Prostate gland (tissue), 2 donors: ENCODE measurements around the gene PDZD4. TPM values are rescaled to one million over a fixed set of nuclear protein-coding genes. Genes with fewer than 3 reads are reported as not detected.

Experiments
- DNase-seq: peaks from one replicate; pipeline ENCODE4 v3.0.0-alpha.2; 2019; ENCODE audit warnings: low spot score
- H3K27ac ChIP-seq, 2 donors: fragments of 200-600 bp; sonication (generic); 2 replicates each; pipeline ENCODE4 v1.5.1; 2017 to 2019
- H3K27me3 ChIP-seq: fragments of 200-600 bp; sonication (generic); replicated peaks from 2 replicates; pipeline ENCODE4 v1.5.1; 2019; ENCODE audit not compliant: insufficient read depth
- H3K36me3 ChIP-seq, 2 donors: fragments of 200-600 bp; sonication (generic); 1 replicate in 1 of 2; 2 replicates in 1 of 2; pipeline versions ENCODE4 v1.5.1 to v1.8.1; 2017 to 2019
- H3K4me1 ChIP-seq: fragments of 200-600 bp; sonication (generic); replicated peaks from 2 replicates; pipeline ENCODE4 v1.5.1; 2019
- H3K4me3 ChIP-seq, 2 donors: fragments of 200-600 bp; sonication (generic); 2 replicates each; pipeline ENCODE4 v1.5.1; 2017 to 2019
- H3K9me3 ChIP-seq: fragments of 200-600 bp; sonication (generic); 2 replicates; pipeline ENCODE4 v1.5.1; 2017
- CTCF ChIP-seq, 4 experiments: fragments of 200-600 bp in 2 of 4; fragments of 450-650 bp in 2 of 4; sonication (generic) in 2 of 4; IDR thresholded peaks; 1 replicate in 3 of 4; 2 replicates in 1 of 4; pipeline ENCODE4 v1.5.1; 2016 to 2019; ENCODE audit warnings: antibody characterized with exemption in 4 of 4, mild to moderate bottlenecking in 2 of 4, moderate library complexity in 2 of 4
- POLR2A ChIP-seq: fragments of 450-650 bp; IDR thresholded peaks from one replicate; pipeline ENCODE4 v1.6.1; 2016; ENCODE audit warnings: antibody characterized with exemption, mild to moderate bottlenecking
- POLR2AphosphoS5 ChIP-seq: sonication (generic); formaldehyde crosslinking; IDR thresholded peaks from one replicate; pipeline ENCODE4 v1.6.1; 2017; ENCODE audit warnings: antibody characterized with exemption
- WGBS: methylation state at CpG from one replicate; pipeline ENCODE4 v1.1.5; 2018; 5-methylcytosine and 5-hydroxymethylcytosine counted together
- intact Hi-C: fragments of 100-400 bp; cut with DNase I; formaldehyde crosslinking; loops from one replicate; pipeline ENCODE4 v1.14.2; 2022
- total RNA-seq, 2 donors: library from RNA; depleted of rRNA; stranded (reverse); fragments of >200 nt; gene quantifications; one replicate each; pipeline ENCODE4 v1.1.0, GENCODE V29; 2016

PDZD4 gene
- total RNA-seq, 2 donors from 2014 or later, result 7.2 to 16.8 TPM

- Histone ChIP-seq H3K4me3 (no peak overlapping the region), H3K27me3 (no peaks in the 10 kb centered on the region), H3K27ac (no peak overlapping the region), H3K9me3 (no peaks in the 10 kb centered on the region), H3K36me3 (no peaks in the 10 kb centered on the region), H3K4me1 (no peaks in the 10 kb centered on the region)
- DNase-seq, result no peak
- intact Hi-C loops, result no loop called here
- WGBS, result 58% methylated on average over 7 of the region's 30 CpGs
- no peak for TF ChIP-seq CTCF (IDR thresholded peaks at IDR 0.05)
- no peak for TF ChIP-seq POLR2AphosphoS5
- TF ChIP-seq POLR2A, result no peak
Measured at GRCh38 chrX:153864561-153865320, 34.4 kb upstream of the PDZD4 start.

GRCh38 chrX:153864101-153864500, 33.8 kb upstream of the PDZD4 start:
- Histone ChIP-seq H3K9me3 (no peaks in the 10 kb centered on the region), H3K27ac (no peak overlapping the region), H3K36me3 (no peaks in the 10 kb centered on the region), H3K4me3 (no peak overlapping the region), H3K4me1 (no peaks in the 10 kb centered on the region), H3K27me3 (no peaks in the 10 kb centered on the region)
- intact Hi-C loops, result no loop called here
- no peak for DNase-seq
- TF ChIP-seq CTCF (IDR thresholded peaks at IDR 0.05), result no peak
- TF ChIP-seq POLR2A, result no peak
- TF ChIP-seq POLR2AphosphoS5, result no peak
- WGBS, result 84% methylated on average over 9 of the region's 10 CpGs

- no peak overlapping the region for H3K27ac ChIP-seq
- no peaks in the 10 kb centered on the region for H3K27me3 ChIP-seq
- H3K36me3 ChIP-seq, result no peaks in the 10 kb centered on the region
- WGBS, result 65% methylated on average over 25 of the region's 28 CpGs
- H3K4me1 ChIP-seq, result no peaks in the 10 kb centered on the region
- H3K9me3 ChIP-seq, result no peaks in the 10 kb centered on the region
- TF ChIP-seq CTCF (IDR thresholded peaks at IDR 0.05), result no peak
- no peak for TF ChIP-seq POLR2A
- TF ChIP-seq POLR2AphosphoS5, result no peak
- intact Hi-C loops, result no loop called here
- DNase-seq, result no peak
- H3K4me3 ChIP-seq, result no peak overlapping the region
Measured at GRCh38 chrX:153863251-153863991, 33.1 kb upstream of the PDZD4 start.

- intact Hi-C loops, result no loop called here
- no peaks in the 10 kb centered on the region for H3K27me3 ChIP-seq
- no peaks in the 10 kb centered on the region for H3K9me3 ChIP-seq
- no peaks in the 10 kb centered on the region for H3K4me1 ChIP-seq
- DNase-seq, result no peak
- H3K4me3 ChIP-seq, result no peak overlapping the region
- H3K27ac ChIP-seq, result no peak overlapping the region
- no peaks in the 10 kb centered on the region for H3K36me3 ChIP-seq
- 64% methylated on average over 10 of the region's 22 CpGs for WGBS
- TF ChIP-seq POLR2AphosphoS5, result no peak
- no peak for TF ChIP-seq POLR2A
- TF ChIP-seq CTCF (IDR thresholded peaks at IDR 0.05), result no peak
Measured at GRCh38 chrX:153862369-153863250, 32.3 kb upstream of the PDZD4 start.
